Erythroblast (primary cell): ENCODE results near the gene EIF4B.

ENCODE experiments used
- GATA1 ChIP-seq: IDR thresholded peaks from 2 replicates; pipeline ENCODE4 v1.6.1; 2011; ENCODE audit warnings: low read depth, mild to moderate bottlenecking, control low read depth, low read length, moderate library complexity
- POLR2A ChIP-seq: IDR thresholded peaks from 2 replicates; pipeline ENCODE4 v1.6.1; 2011; ENCODE audit warnings: mild to moderate bottlenecking, low read length

DNA sequence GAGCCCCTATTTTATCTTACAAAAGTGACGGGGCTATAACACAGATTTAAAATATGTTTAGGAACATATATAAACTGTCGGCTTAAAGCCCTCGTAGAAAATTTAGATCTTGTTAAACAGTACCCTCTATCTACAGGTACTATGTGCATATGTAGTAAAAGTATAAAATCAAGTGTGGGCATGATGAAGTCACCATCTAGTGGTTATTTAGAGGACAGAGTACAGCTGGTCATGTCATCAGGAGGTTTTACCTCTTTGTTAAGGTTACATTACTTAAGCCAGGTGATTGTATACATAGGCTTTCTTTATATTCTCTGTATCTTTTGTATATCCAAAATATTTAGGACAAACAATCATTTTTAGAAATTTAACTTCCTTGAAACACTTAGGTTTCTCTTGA, 25.4 kb downstream of the EIF4B start:
- no peak for TF ChIP-seq POLR2A
- no peak for TF ChIP-seq GATA1
